ENCODE measurements around the gene INPP5F. TPM values are rescaled to one million over a fixed set of nuclear protein-coding genes. Genes with fewer than 3 reads are reported as not detected.

The INPP5F gene
- total RNA-seq, 4 donors from 2014 or later: 17.1 to 26.9 (median 24.0) TPM

GRCh38 chr10:119775529-119775928, 49.7 kb downstream of the INPP5F start:
- ATAC-seq: no peak
- TF ChIP-seq EP300 (IDR thresholded peaks at IDR 0.05) (no peak), POLR2AphosphoS5 (IDR thresholded peaks at IDR 0.05) (no peak), CTCF (IDR thresholded peaks at IDR 0.05) (no peak), POLR2A (IDR thresholded peaks at IDR 0.05) (no peak)
- WGBS, 2 donors (ENCODE audit: low coverage in 1 of 2): 81 to 100% methylated on average over 1 of the region's 1 CpG

GRCh38 chr10:119776536-119776935, 50.7 kb downstream of the INPP5F start:
- H3K4me3 ChIP-seq: no peak overlapping the region
- WGBS, 2 donors (ENCODE audit: low coverage in 1 of 2): 100% methylated on average over 1 of the region's 1 CpG
- no peak overlapping the region for H3K27ac ChIP-seq
- no peaks in the 10 kb centered on the region for H3K9me3 ChIP-seq
- no peaks in the 10 kb centered on the region for H3K4me1 ChIP-seq
- no peaks in the 10 kb centered on the region for H3K36me3 ChIP-seq
- no peaks in the 10 kb centered on the region for H3K27me3 ChIP-seq
- no peak for ATAC-seq
- TF ChIP-seq EP300 (IDR thresholded peaks at IDR 0.05): no peak
- TF ChIP-seq POLR2AphosphoS5 (IDR thresholded peaks at IDR 0.05): no peak
- no peak for TF ChIP-seq CTCF (IDR thresholded peaks at IDR 0.05)
- TF ChIP-seq POLR2A (IDR thresholded peaks at IDR 0.05): no peak

More at GRCh38 chr10:119775529-119775928, 49.7 kb downstream of the INPP5F start:
- Histone ChIP-seq H3K4me1 (peaks cover 0 to 7% (median 4%) of the 10 kb centered on the region in 3 donors), H3K27me3 (no peaks in the 10 kb centered on the region), H3K36me3 (no peaks in the 10 kb centered on the region), H3K9me3 (no peaks in the 10 kb centered on the region), H3K4me3 (no peak overlapping the region), H3K27ac (no peak overlapping the region)

DNA sequence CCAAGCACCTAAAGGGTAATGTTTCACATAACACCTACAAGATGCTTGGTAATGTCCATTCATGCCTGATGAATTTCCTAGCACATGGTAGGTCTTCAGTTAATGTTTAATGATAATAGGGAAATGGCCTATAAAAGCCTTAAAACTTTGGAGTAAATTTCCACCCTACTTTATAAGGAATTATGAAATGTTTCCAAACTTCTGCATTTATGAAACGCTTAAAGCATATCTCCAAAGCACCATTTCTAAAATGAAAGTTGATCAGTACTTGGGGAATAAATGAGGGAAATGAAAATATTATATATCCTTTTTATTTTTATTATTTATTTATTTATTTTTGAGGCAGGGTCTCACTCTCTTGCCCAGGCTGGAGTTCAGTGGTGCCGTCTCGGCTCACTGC, 51.8 kb downstream of the INPP5F start:
- TF ChIP-seq POLR2A (IDR thresholded peaks at IDR 0.05): no peak
- TF ChIP-seq EP300 (IDR thresholded peaks at IDR 0.05): no peak
- no peak for TF ChIP-seq POLR2AphosphoS5 (IDR thresholded peaks at IDR 0.05)
- TF ChIP-seq CTCF (IDR thresholded peaks at IDR 0.05): no peak
- H3K36me3 ChIP-seq: no peaks in the 10 kb centered on the region
- ATAC-seq: no peak
- no peaks in the 10 kb centered on the region for H3K27me3 ChIP-seq
- 91 to 95% methylated on average over 3 of the region's 3 CpGs for WGBS, 2 donors (ENCODE audit: low coverage in 1 of 2)
- no peaks in the 10 kb centered on the region for H3K9me3 ChIP-seq
- no peaks in the 10 kb centered on the region for H3K4me1 ChIP-seq
- H3K27ac ChIP-seq: no peak overlapping the region
- no peak overlapping the region for H3K4me3 ChIP-seq

DNA sequence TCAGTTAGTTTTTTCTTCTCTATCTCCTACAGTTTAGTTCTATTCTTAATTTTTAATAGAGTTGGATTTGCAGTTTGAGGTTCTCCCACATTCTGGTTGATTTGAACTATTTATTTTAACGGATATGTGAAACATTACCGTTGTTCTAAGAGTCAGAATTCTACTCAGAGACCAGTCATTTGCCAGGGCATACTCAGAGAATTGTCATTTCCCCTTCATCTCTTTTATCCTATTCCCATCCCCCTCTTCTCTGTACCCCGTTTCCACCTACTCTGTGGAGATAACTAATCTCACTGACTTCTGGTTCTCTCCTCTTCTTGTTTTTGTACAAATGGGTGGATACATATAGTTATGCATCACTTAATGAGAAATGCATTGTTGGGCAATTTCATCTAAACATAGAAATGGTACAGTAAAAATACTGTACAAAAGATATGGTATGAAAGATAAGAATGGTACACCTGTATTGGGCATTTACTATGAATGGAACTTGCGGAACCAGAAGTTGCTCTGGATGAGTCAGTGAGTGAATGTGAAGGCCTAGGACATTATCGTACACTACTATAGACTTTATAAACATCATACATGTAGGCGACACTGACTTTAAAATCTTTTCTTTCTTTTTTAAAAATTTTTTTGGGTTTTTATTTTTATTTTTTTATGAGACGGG, 53.1 kb downstream of the INPP5F start:
- no peak for ATAC-seq
- TF ChIP-seq EP300 (IDR thresholded peaks at IDR 0.05) (no peak), CTCF (IDR thresholded peaks at IDR 0.05) (no peak), POLR2A (IDR thresholded peaks at IDR 0.05) (no peak), POLR2AphosphoS5 (IDR thresholded peaks at IDR 0.05) (no peak)

DNA sequence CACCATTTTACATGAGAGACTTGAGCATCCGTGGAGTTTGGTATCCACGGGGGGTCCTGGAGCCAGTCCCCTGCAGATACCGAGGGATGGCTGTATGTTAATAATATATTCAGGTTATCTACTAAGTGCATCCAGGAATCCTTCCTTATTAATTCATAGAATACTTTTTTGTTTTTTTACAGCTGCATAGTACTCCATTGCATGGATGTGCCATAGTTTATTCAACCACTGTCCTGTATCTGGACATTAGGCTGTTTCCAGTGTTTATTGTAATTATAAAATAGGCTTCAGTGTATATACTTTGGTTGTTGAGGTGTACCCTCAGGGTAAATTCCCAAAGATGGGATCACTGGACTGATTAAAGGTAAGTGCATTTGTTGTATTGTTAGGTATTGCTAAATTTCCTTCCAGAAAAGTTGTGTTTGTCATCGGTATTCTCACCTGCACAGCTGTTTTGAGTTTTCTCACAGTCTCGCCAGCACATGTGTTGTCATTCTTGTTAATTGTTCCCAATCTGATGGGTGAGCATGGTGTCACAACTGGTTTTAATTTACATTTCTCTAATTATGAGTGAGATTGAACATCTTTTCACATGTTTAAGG, 55.1 kb downstream of the INPP5F start:
- Histone ChIP-seq H3K4me3 (no peak overlapping the region), H3K27ac (no peak overlapping the region), H3K9me3 (no peaks in the 10 kb centered on the region), H3K36me3 (no peaks in the 10 kb centered on the region), H3K4me1 (peaks cover 0 to 17% (median 5%) of the 10 kb centered on the region in 3 donors), H3K27me3 (no peaks in the 10 kb centered on the region)
- WGBS, 2 donors (ENCODE audit: low coverage in 1 of 2): 93 to 100% methylated on average over 5 of the region's 5 CpGs
- ATAC-seq: no peak
- no peak for TF ChIP-seq EP300 (IDR thresholded peaks at IDR 0.05)
- TF ChIP-seq POLR2AphosphoS5 (IDR thresholded peaks at IDR 0.05): no peak
- no peak for TF ChIP-seq POLR2A (IDR thresholded peaks at IDR 0.05)

More for the DNA sequence above, 53.1 kb downstream of the INPP5F start:
- Histone ChIP-seq H3K27me3 (no peaks in the 10 kb centered on the region), H3K9me3 (no peaks in the 10 kb centered on the region), H3K4me1 (no peaks in the 10 kb centered on the region), H3K27ac (no peak overlapping the region), H3K36me3 (no peaks in the 10 kb centered on the region), H3K4me3 (no peak overlapping the region)
- WGBS, 2 donors (ENCODE audit: low coverage in 1 of 2): 81 to 84% methylated on average over 7 of the region's 7 CpGs

Data from gastroesophageal sphincter (tissue), 4 donors.